K562 (cell line): ENCODE data around the gene TSPOAP1. TPM values are rescaled to one million over a fixed set of nuclear protein-coding genes. Genes with fewer than 3 reads are reported as not detected.

ENCODE experiments used
- ATF1 ChIP-seq, 2 experiments: fragments of 450-650 bp in 1 of 2; IDR thresholded peaks; 2 replicates each; pipeline ENCODE4 v1.6.1; 2016; ENCODE audit warnings: missing compliant biosample characterization in 1 of 2, missing genetic modification characterization in 1 of 2
- ATF3 ChIP-seq, 2 experiments: fragments of 450-650 bp in 1 of 2; sonication (generic) in 1 of 2; formaldehyde crosslinking in 1 of 2; IDR thresholded peaks in 1 of 2; conservative IDR thresholded peaks in 1 of 2; 2 replicates each; pipeline versions ENCODE4 v1.6.1 to v1.8.1; 2016 to 2023; ENCODE audit warnings: mild to moderate bottlenecking in 2 of 2, moderate library complexity in 2 of 2, inconsistent platforms in 1 of 2, missing genetic modification reagents in 1 of 2
- CEBPG ChIP-seq, 3 experiments: fragments of 200-800 bp in 1 of 3; sonication (Bioruptor generic) in 1 of 3; sonication (generic) in 1 of 3; formaldehyde crosslinking in 1 of 3; IDR thresholded peaks in 2 of 3; conservative IDR thresholded peaks in 1 of 3; 2 replicates each; pipeline versions ENCODE4 v1.6.1 to v1.8.0; 2016 to 2022; ENCODE audit warnings: missing compliant biosample characterization in 2 of 3, missing genetic modification characterization in 2 of 3, mild to moderate bottlenecking in 1 of 3, missing genetic modification reagents in 1 of 3
- HDAC3 ChIP-seq: fragments of 450-650 bp; IDR thresholded peaks from 2 replicates; pipeline ENCODE4 v1.6.1; 2018; ENCODE audit warnings: borderline replicate concordance, mild to moderate bottlenecking, moderate library complexity; ENCODE audit not compliant: partially characterized antibody
- HMG20A ChIP-seq: fragments of 450-650 bp; formaldehyde crosslinking; conservative IDR thresholded peaks from 2 replicates; pipeline ENCODE4 v1.4.0; 2020; ENCODE audit warnings: mild to moderate bottlenecking, mixed read lengths
- KAT7 ChIP-seq: sonication (generic); formaldehyde crosslinking; IDR thresholded peaks from 2 replicates; pipeline ENCODE4 v1.8.0; 2022; ENCODE audit warnings: missing genetic modification reagents, mild to moderate bottlenecking, borderline replicate concordance
- KDM4B ChIP-seq, 2 experiments: fragments of 450-650 bp in 1 of 2; sonication (generic) in 1 of 2; IDR thresholded peaks; 2 replicates each; pipeline ENCODE4 v1.6.1; 2016 to 2017; ENCODE audit warnings: borderline replicate concordance in 2 of 2, antibody characterized with exemption in 1 of 2, low read depth in 1 of 2, mild to moderate bottlenecking in 1 of 2
- MAFF ChIP-seq: IDR thresholded peaks from 2 replicates; pipeline ENCODE4 v1.6.1; 2012; ENCODE audit warnings: low read length, improper control_type of control experiment
- MLX ChIP-seq, 2 experiments: fragments of 450-650 bp in 1 of 2; sonication (generic) in 1 of 2; formaldehyde crosslinking; conservative IDR thresholded peaks; 2 replicates each; pipeline versions ENCODE4 v1.4.0 to v1.8.1; 2020 to 2022; ENCODE audit warnings: mild to moderate bottlenecking in 1 of 2, missing genetic modification reagents in 1 of 2
- NBN ChIP-seq: fragments of 450-650 bp; IDR thresholded peaks from 2 replicates; pipeline ENCODE4 v1.6.1; 2016; ENCODE audit warnings: low read depth, mild to moderate bottlenecking
- NCOR1 ChIP-seq: fragments of 450-650 bp; IDR thresholded peaks from 2 replicates; pipeline ENCODE4 v1.6.1; 2016; ENCODE audit warnings: mild to moderate bottlenecking, moderate library complexity
- OTX1 ChIP-seq: fragments of 450-650 bp; formaldehyde crosslinking; IDR thresholded peaks from 2 replicates; pipeline ENCODE4 v1.4.0; 2022; ENCODE audit warnings: mild to moderate bottlenecking
- RBFOX2 ChIP-seq: fragments of 200-400 bp; formaldehyde crosslinking; IDR thresholded peaks from 2 replicates; pipeline ENCODE4 v1.6.1; 2017; ENCODE audit warnings: low read depth, mild to moderate bottlenecking, low read length, moderate library complexity
- SMARCB1 ChIP-seq: IDR thresholded peaks from 2 replicates; pipeline ENCODE4 v1.6.1; 2011; ENCODE audit warnings: improper control_type of control experiment, low read depth; ENCODE audit not compliant: insufficient read length
- TCF3 ChIP-seq: sonication (generic); formaldehyde crosslinking; IDR thresholded peaks from 2 replicates; pipeline ENCODE4 v1.4.0; 2020; ENCODE audit warnings: mild to moderate bottlenecking, missing genetic modification reagents
- TEAD4 ChIP-seq, 2 experiments: sonication (generic) in 1 of 2; formaldehyde crosslinking in 1 of 2; IDR thresholded peaks; 2 replicates each; pipeline versions ENCODE4 v1.6.1 to v1.8.0; 2012 to 2022; ENCODE audit warnings: borderline replicate concordance in 1 of 2, inconsistent platforms in 1 of 2, low read length in 1 of 2, mild to moderate bottlenecking in 1 of 2, missing genetic modification reagents in 1 of 2
- THRA ChIP-seq: fragments of 450-650 bp; IDR thresholded peaks from 2 replicates; pipeline ENCODE4 v1.6.1; 2017; ENCODE audit warnings: mild to moderate bottlenecking, moderate library complexity
- ZNF124 ChIP-seq: sonication (generic); formaldehyde crosslinking; IDR thresholded peaks from 2 replicates; pipeline ENCODE4 v1.8.1; 2022; ENCODE audit warnings: missing genetic modification reagents
- ZSCAN29 ChIP-seq: fragments of 450-650 bp; IDR thresholded peaks from 2 replicates; pipeline ENCODE4 v1.6.1; 2017
- polyA plus RNA-seq, 8 experiments: library from polyadenylated mRNA; depleted of rRNA in 4 of 8; stranded (reverse) in 5 of 8; unstranded in 3 of 8; fragments of >200 nt; fragmentation: Nextera tagmentation in 2 of 8; fragmentation: Illumina TruSeq in 1 of 8; extraction: Ambion mirVana in 2 of 8; extraction: Trizol in 1 of 8; gene quantifications; 2 replicates each; pipeline versions ENCODE4 v1.2.1 to v1.2.3, GENCODE V29; 2011 to 2014; ENCODE audit warnings: inconsistent platforms in 1 of 8, missing spikeins in 1 of 8
- total RNA-seq, 7 experiments: library from RNA; depleted of rRNA in 6 of 7; stranded (reverse); fragments of >200 nt in 6 of 7; fragmentation: Illumina TruSeq in 2 of 7; extraction: Trizol in 2 of 7; gene quantifications; 2 replicates each; pipeline versions ENCODE4 v1.2.1 to v1.2.3, GENCODE V29; 2011 to 2021; ENCODE audit warnings: low replicate concordance in 1 of 7
- TF ChIP-seq, protein P1 (sequence below), 3 experiments: fragments of 200-800 bp in 1 of 3; sonication (Bioruptor generic) in 1 of 3; sonication (generic) in 1 of 3; formaldehyde crosslinking in 1 of 3; IDR thresholded peaks; 2 replicates each; pipeline versions ENCODE4 v1.6.1 to v1.8.0; 2016 to 2022; ENCODE audit warnings: mild to moderate bottlenecking in 2 of 3, missing compliant biosample characterization in 2 of 3, missing genetic modification characterization in 2 of 3, missing genetic modification reagents in 1 of 3
- TF ChIP-seq, protein P2 (sequence below): fragments of 450-650 bp; formaldehyde crosslinking; IDR thresholded peaks from 2 replicates; pipeline ENCODE4 v1.4.0; 2022; ENCODE audit warnings: mild to moderate bottlenecking, moderate library complexity

Gene TSPOAP1
- total and polyA plus RNA-seq, 9 of the 15 experiments (the other 6 are each of a cell fraction or from before 2014, with no cell fraction given): 0.87 to 3.9 (median 1.8) TPM; not detected in 2

- TF ChIP-seq, protein P1, sequence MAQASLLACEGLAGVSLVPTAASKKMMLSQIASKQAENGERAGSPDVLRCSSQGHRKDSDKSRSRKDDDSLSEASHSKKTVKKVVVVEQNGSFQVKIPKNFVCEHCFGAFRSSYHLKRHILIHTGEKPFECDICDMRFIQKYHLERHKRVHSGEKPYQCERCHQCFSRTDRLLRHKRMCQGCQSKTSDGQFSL (CRISPR knock-in tag; IDR thresholded peaks at IDR 0.05): no peak
- TF ChIP-seq, protein P1 (tag; IDR thresholded peaks at IDR 0.05): no peak
- TF ChIP-seq HDAC3 (no peak), ATF3 (IDR thresholded peaks at IDR 0.05) (no peak), ATF3 (CRISPR knock-in tag; conservative IDR thresholded peaks at IDR 0.05) (no peak), THRA (no peak), TCF3 (CRISPR knock-in tag) (no peak), ATF1 (CRISPR knock-in tag; IDR thresholded peaks at IDR 0.05) (no peak), ATF1 (tag; IDR thresholded peaks at IDR 0.05) (0 out of 2 replicates have a peak, but pooled peaks have one; percentile 1), ZSCAN29 (no peak), HMG20A (CRISPR knock-in tag) (no peak), NBN (no peak), KDM4B (IDR thresholded peaks at IDR 0.05; ENCODE audit: borderline replicate concordance in 2 of 2, low read depth in 1 of 2) (0 out of 4 replicates have a peak, but pooled peaks of 1 of the 2 experiments have one; percentile 36), CEBPG (CRISPR knock-in tag; IDR thresholded peaks at IDR 0.05) (no peak), CEBPG (tag; conservative IDR thresholded peaks at IDR 0.05 in 1 of 2, IDR thresholded peaks at IDR 0.05 in 1 of 2) (no peak), RBFOX2 (peak; percentile 54), OTX1 (CRISPR knock-in tag) (no peak), ZNF124 (CRISPR knock-in tag) (0 out of 2 replicates have a peak, but pooled peaks have one; percentile 37), MAFF (no peak), KAT7 (CRISPR knock-in tag) (0 out of 2 replicates have a peak, but pooled peaks have one; percentile 58), SMARCB1 (no peak), NCOR1 (no peak), MLX (CRISPR knock-in tag; conservative IDR thresholded peaks at IDR 0.05) (no peak), TEAD4 (IDR thresholded peaks at IDR 0.05; ENCODE audit: low read length) (no peak), TEAD4 (CRISPR knock-in tag; IDR thresholded peaks at IDR 0.05; ENCODE audit: borderline replicate concordance) (no peak)
- TF ChIP-seq, protein P2, sequence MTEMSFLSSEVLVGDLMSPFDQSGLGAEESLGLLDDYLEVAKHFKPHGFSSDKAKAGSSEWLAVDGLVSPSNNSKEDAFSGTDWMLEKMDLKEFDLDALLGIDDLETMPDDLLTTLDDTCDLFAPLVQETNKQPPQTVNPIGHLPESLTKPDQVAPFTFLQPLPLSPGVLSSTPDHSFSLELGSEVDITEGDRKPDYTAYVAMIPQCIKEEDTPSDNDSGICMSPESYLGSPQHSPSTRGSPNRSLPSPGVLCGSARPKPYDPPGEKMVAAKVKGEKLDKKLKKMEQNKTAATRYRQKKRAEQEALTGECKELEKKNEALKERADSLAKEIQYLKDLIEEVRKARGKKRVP (CRISPR knock-in tag): 0 out of 2 replicates have a peak, but pooled peaks have one; percentile 17
Measured at GRCh38 chr17:58334661-58335060, 6.1 kb upstream of the TSPOAP1 start (continued).
